ENCODE results near the gene INHBC.
"Not testable (repeated sequence)": the region's sequence is repeated elsewhere in the genome, so short reads cannot be mapped to it uniquely, and the experiment has no call there.

GRCh38 chr12:57441393-57441792 lies 6.8 kb downstream of the INHBC start:
- TF ChIP-seq, protein P1, sequence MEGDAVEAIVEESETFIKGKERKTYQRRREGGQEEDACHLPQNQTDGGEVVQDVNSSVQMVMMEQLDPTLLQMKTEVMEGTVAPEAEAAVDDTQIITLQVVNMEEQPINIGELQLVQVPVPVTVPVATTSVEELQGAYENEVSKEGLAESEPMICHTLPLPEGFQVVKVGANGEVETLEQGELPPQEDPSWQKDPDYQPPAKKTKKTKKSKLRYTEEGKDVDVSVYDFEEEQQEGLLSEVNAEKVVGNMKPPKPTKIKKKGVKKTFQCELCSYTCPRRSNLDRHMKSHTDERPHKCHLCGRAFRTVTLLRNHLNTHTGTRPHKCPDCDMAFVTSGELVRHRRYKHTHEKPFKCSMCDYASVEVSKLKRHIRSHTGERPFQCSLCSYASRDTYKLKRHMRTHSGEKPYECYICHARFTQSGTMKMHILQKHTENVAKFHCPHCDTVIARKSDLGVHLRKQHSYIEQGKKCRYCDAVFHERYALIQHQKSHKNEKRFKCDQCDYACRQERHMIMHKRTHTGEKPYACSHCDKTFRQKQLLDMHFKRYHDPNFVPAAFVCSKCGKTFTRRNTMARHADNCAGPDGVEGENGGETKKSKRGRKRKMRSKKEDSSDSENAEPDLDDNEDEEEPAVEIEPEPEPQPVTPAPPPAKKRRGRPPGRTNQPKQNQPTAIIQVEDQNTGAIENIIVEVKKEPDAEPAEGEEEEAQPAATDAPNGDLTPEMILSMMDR (IDR thresholded peaks at IDR 0.05 in 8 of 11, conservative IDR thresholded peaks at IDR 0.05 in 3 of 11) = not testable (repeated sequence)
- TF ChIP-seq POLR2AphosphoS5, POLR2A (IDR thresholded peaks at IDR 0.05): not testable (repeated sequence)

Measured in spleen (tissue), 7 donors.